ENCODE data around the gene SHH.

The SHH gene

DNA sequence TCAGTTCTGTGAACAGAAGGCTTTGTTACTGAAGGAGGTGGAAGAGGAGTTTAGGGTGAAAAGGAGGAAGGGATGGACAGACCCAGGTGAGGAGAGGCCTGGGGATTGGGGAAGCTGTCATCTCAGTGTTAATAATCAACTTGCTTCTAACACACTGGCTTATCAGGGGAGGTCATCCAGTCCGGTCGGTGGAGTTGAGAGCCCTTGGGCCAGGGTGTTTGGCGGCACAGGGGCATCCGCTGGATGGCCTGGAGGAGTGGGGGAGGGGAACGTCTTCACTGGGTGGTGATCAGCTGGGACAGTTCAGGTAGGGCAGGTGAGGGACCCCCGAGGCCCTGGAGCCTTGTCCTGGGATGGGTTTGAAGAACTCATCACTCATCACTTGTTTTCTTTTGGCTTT is 33.9 kb downstream of the SHH start:
- DNase-seq (ENCODE audit: low read depth, low spot score), result no peak

DNA sequence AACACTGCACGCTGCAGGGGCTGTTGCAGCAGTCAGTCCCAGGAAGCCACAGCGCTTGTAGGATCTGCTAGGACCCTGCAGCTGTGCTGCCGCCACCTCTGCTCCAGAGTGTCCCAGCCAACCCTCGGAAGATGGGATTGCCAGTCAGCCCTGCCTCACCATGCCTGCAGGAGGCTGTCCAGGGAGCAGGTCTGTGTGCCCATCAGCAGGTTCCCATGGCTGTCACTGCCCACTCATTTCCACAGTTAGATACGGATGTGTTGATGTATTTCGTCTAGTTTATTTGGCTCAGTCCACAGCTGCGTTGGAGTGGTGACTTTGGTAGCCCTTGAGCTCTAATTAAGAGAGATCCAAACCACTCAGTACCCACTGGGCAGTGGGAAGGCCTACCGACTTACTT is 35.7 kb downstream of the SHH start:
- Histone ChIP-seq H3K4me3 (no peak overlapping the region), H3K36me3 (ENCODE audit: insufficient read depth, low read length) (peaks cover 67% of the 10 kb centered on the region), H3K27ac (no peak overlapping the region), H3K9ac (ENCODE audit: insufficient read length) (no peak overlapping the region), H3K9me3 (ENCODE audit: low read depth, low read length) (no peaks in the 10 kb centered on the region)
- DNase-seq (ENCODE audit: low read depth, low spot score), result no peak
- TF ChIP-seq POLR2AphosphoS5 (IDR thresholded peaks at IDR 0.05; ENCODE audit: borderline replicate concordance, low read depth, low read length) (no peak), EZH2 (IDR thresholded peaks at IDR 0.05) (no peak), FOXP2 (optimal IDR thresholded peaks at IDR 0.05; ENCODE audit: control extremely low read depth, extremely low read length, insufficient read depth) (no peak)

More for the DNA sequence above, 33.9 kb downstream of the SHH start:
- TF ChIP-seq EZH2 (IDR thresholded peaks at IDR 0.05) (no peak), FOXP2 (optimal IDR thresholded peaks at IDR 0.05; ENCODE audit: control extremely low read depth, extremely low read length, insufficient read depth) (no peak), POLR2AphosphoS5 (IDR thresholded peaks at IDR 0.05; ENCODE audit: borderline replicate concordance, low read depth, low read length) (no peak)
- Histone ChIP-seq H3K36me3 (ENCODE audit: insufficient read depth, low read length) (peaks cover 56% of the 10 kb centered on the region), H3K4me3 (no peak overlapping the region), H3K27ac (no peak overlapping the region), H3K9me3 (ENCODE audit: low read depth, low read length) (no peaks in the 10 kb centered on the region), H3K9ac (ENCODE audit: insufficient read length) (no peak overlapping the region)

DNA sequence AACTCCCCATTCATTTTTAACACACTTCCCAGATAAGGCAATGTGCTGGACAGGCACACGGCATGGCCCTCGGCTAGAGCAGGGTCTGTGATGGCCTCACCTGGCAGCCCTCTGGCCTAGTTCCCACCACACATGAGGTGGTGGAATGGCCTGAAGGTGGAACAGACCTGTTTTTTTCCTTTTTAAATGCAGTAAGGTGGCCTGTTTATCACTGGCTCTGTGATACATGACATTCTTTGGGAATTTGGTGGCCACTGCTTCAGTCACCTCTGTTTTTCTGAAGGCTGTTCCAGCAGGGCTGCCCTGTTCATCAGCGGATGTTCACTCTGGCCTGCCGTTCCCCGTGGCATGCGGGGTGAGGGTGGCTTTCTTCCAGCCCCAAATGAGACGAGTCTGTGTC is 36.6 kb downstream of the SHH start:
- no peak overlapping the region for H3K4me3 ChIP-seq
- no peak overlapping the region for H3K9ac ChIP-seq (ENCODE audit: insufficient read length)
- H3K27ac ChIP-seq, result no peak overlapping the region
- TF ChIP-seq FOXP2 (optimal IDR thresholded peaks at IDR 0.05; ENCODE audit: control extremely low read depth, extremely low read length, insufficient read depth) (no peak), POLR2AphosphoS5 (IDR thresholded peaks at IDR 0.05; ENCODE audit: borderline replicate concordance, low read depth, low read length) (no peak), EZH2 (IDR thresholded peaks at IDR 0.05) (no peak)
- peaks cover 69% of the 10 kb centered on the region for H3K36me3 ChIP-seq (ENCODE audit: insufficient read depth, low read length)
- DNase-seq (ENCODE audit: low read depth, low spot score), result no peak
- H3K9me3 ChIP-seq (ENCODE audit: low read depth, low read length), result no peaks in the 10 kb centered on the region

DNA sequence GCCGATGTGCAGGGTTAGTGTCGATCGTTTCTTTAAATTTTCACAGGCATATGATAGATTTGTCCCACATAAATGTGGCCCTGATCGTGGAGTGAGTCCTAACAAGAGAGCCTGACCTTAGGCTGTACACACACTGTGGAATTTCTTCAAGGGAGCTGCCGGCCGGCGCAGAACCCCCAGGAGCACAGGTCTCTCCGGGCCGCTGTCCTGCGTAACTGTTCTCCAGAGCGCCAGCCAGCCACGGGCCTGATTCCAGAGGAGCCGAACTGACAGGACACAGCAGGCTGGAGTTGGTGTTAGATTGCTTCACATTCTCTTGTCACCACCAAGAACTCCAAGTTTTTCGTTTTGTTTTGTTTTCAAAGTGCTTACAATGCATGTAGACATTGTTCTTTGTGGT is 37.3 kb downstream of the SHH start:
- H3K4me3 ChIP-seq, result no peak overlapping the region
- no peaks in the 10 kb centered on the region for H3K9me3 ChIP-seq (ENCODE audit: low read depth, low read length)
- no peak for TF ChIP-seq POLR2AphosphoS5 (IDR thresholded peaks at IDR 0.05; ENCODE audit: borderline replicate concordance, low read depth, low read length)
- TF ChIP-seq EZH2 (IDR thresholded peaks at IDR 0.05), result no peak
- no peak for TF ChIP-seq FOXP2 (optimal IDR thresholded peaks at IDR 0.05; ENCODE audit: control extremely low read depth, extremely low read length, insufficient read depth)
- H3K36me3 ChIP-seq (ENCODE audit: insufficient read depth, low read length), result peaks cover 70% of the 10 kb centered on the region
- no peak for DNase-seq (ENCODE audit: low read depth, low spot score)
- no peak overlapping the region for H3K27ac ChIP-seq
- H3K9ac ChIP-seq (ENCODE audit: insufficient read length), result no peak overlapping the region

DNA sequence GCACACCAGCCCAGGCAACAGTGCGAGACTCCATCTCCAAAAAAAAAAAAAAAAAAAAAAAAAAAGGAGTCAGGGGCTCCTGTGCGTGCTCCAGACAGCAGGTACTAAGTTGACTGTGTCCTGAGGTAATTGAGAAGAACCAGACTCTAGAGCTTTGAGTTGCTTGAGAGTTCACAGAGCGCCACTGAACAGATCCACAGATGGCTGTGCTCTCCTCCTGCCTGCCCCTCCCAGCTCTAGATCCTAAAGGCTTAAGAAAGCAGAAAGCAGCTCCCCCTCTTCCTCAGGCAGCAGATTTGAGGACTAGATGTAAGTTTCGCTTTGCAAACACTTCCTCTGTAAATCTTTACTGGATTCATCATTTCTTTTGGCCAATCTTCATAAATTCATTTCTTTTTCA is 38.7 kb downstream of the SHH start:
- Histone ChIP-seq H3K36me3 (ENCODE audit: insufficient read depth, low read length) (peaks cover 80% of the 10 kb centered on the region), H3K4me3 (no peak overlapping the region), H3K9ac (ENCODE audit: insufficient read length) (no peak overlapping the region), H3K27ac (no peak overlapping the region), H3K9me3 (ENCODE audit: low read depth, low read length) (no peaks in the 10 kb centered on the region)
- no peak for DNase-seq (ENCODE audit: low read depth, low spot score)
- TF ChIP-seq POLR2AphosphoS5 (IDR thresholded peaks at IDR 0.05; ENCODE audit: borderline replicate concordance, low read depth, low read length) (no peak), FOXP2 (optimal IDR thresholded peaks at IDR 0.05; ENCODE audit: control extremely low read depth, extremely low read length, insufficient read depth) (no peak), EZH2 (IDR thresholded peaks at IDR 0.05) (no peak)

DNA sequence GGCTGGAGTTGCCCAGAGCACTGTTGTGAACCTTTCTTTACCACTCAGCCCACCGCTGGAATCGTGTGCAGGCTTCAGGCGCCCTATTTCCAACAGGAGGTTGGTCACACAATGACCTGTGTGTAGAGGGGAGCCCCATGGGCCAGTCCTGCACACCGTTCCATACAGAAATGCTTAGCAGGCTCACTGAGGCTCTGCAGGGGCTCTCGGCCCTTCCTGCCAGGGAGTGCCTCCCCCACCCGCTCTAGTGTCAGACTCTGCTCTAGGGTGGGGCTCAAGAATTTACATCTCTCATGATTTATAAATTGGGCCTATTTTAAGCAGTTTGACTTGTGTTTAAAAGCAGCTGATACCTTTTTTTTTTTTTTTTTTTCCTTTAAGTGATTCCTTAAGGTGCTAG is 42.0 kb downstream of the SHH start:
- H3K9ac ChIP-seq (ENCODE audit: insufficient read length), result no peak overlapping the region

DNA sequence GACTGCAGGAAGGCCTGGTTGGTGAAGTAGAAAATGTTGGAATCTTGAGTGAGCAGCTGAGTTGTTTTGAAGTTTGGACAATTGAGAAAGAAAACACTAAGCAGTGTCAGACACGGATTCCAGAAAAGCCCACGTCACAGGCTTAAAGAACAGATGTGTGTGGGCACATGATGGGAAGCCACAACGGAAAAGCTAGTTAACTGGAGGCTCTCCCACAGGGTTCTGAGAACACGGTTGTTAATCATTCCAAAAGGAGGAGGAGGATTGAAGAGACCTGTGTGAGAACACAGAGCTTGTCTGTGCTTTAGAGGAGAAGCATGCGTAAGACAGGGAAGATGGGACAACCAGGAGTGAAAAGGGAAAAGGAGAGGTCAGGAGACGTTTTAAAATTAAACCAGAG is 42.6 kb downstream of the SHH start:
- Histone ChIP-seq H3K9me3 (ENCODE audit: low read depth, low read length) (no peaks in the 10 kb centered on the region), H3K9ac (ENCODE audit: insufficient read length) (no peak overlapping the region), H3K36me3 (ENCODE audit: insufficient read depth, low read length) (peaks cover 81% of the 10 kb centered on the region), H3K27ac (no peak overlapping the region), H3K4me3 (no peak overlapping the region)
- no peak for TF ChIP-seq POLR2AphosphoS5 (IDR thresholded peaks at IDR 0.05; ENCODE audit: borderline replicate concordance, low read depth, low read length)
- no peak for TF ChIP-seq FOXP2 (optimal IDR thresholded peaks at IDR 0.05; ENCODE audit: control extremely low read depth, extremely low read length, insufficient read depth)
- no peak for TF ChIP-seq EZH2 (IDR thresholded peaks at IDR 0.05)
- DNase-seq (ENCODE audit: low read depth, low spot score), result no peak

More for the DNA sequence above, 42.0 kb downstream of the SHH start:
- Histone ChIP-seq H3K36me3 (ENCODE audit: insufficient read depth, low read length) (peaks cover 81% of the 10 kb centered on the region), H3K27ac (no peak overlapping the region), H3K4me3 (no peak overlapping the region), H3K9me3 (ENCODE audit: low read depth, low read length) (no peaks in the 10 kb centered on the region)
- TF ChIP-seq POLR2AphosphoS5 (IDR thresholded peaks at IDR 0.05; ENCODE audit: borderline replicate concordance, low read depth, low read length), result no peak
- no peak for TF ChIP-seq FOXP2 (optimal IDR thresholded peaks at IDR 0.05; ENCODE audit: control extremely low read depth, extremely low read length, insufficient read depth)
- TF ChIP-seq EZH2 (IDR thresholded peaks at IDR 0.05), result no peak
- no peak for DNase-seq (ENCODE audit: low read depth, low spot score)

DNA sequence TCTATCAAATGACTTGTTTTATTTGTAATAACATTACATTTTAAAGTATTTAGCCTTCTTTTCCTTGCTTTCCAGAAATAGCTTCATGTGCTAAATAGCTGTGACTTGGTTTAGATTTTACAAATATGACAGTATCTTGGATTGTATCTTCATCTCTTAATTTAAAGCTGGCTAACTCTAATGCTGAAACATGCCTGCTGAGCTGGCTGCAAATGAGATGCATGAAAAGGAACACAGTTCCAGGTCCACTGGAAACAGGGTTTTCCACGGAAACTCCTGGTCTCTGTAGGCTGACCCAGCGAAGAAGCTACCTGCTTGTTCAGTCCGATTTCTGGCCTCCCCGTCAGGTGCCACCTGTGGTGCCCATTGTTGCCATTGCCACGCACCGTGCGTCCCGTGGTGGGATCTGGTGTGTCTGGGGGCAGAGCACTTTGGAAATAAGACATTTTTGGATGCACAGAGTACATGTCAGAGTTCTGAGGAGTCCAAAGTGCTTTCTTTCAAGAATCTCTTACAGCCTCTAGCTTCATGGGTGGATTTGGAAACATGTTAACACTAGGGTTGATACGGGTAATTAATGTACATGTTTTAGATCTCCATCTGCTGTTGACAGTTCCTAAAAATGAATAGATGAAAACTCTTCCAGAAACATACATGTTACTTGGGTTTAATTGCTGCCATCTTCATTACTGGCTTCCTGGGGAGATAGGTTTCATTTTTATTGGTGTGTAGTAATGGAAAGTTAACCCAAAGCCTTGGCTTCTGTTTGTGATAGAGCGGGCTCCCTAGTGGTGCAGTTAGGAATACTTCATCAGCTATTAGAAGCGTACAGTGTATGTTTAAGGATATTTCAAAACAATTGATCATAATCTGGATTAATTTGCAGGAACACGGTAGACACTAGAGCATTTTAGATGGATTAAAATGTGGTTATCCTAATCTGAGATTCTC is 45.0 kb downstream of the SHH start:
- no peak overlapping the region for H3K27ac ChIP-seq
- no peak overlapping the region for H3K9ac ChIP-seq (ENCODE audit: insufficient read length)
- H3K36me3 ChIP-seq (ENCODE audit: insufficient read depth, low read length), result peaks cover 72% of the 10 kb centered on the region
- no peak overlapping the region for H3K4me3 ChIP-seq
- no peak for DNase-seq (ENCODE audit: low read depth, low spot score)
- no peaks in the 10 kb centered on the region for H3K9me3 ChIP-seq (ENCODE audit: low read depth, low read length)
- TF ChIP-seq FOXP2 (optimal IDR thresholded peaks at IDR 0.05; ENCODE audit: control extremely low read depth, extremely low read length, insufficient read depth) (no peak), POLR2AphosphoS5 (IDR thresholded peaks at IDR 0.05; ENCODE audit: borderline replicate concordance, low read depth, low read length) (no peak), EZH2 (IDR thresholded peaks at IDR 0.05) (no peak)
